Tibial nerve (tissue), 4 donors: Measurements from ENCODE around the gene KRT34. TPM values are rescaled to one million over a fixed set of nuclear protein-coding genes. Genes with fewer than 3 reads are reported as not detected.

ENCODE experiments used
- DNase-seq, 2 donors: peaks; one replicate each; pipeline ENCODE4 v3.0.0-alpha.2; 2019; ENCODE audit warnings: low spot score in 2 of 2
- H3K27ac ChIP-seq, 4 donors: fragments of 200-600 bp; sonication (generic) in 3 of 4; one replicate each; pipeline ENCODE4 v1.5.1; 2017 to 2019; ENCODE audit warnings: mild to moderate bottlenecking in 1 of 4
- H3K27me3 ChIP-seq, 2 donors: fragments of 200-600 bp; sonication (generic) in 1 of 2; one replicate each; pipeline versions ENCODE4 v1.5.1 to v1.6.0; 2017 to 2019
- H3K36me3 ChIP-seq, 3 donors: fragments of 200-600 bp; sonication (generic); one replicate each; pipeline ENCODE4 v1.5.1; 2018 to 2019
- H3K4me1 ChIP-seq, 4 donors: fragments of 200-600 bp; sonication (generic) in 3 of 4; one replicate each; pipeline ENCODE4 v1.5.1; 2017 to 2019
- H3K4me3 ChIP-seq, 4 donors: fragments of 200-600 bp; sonication (generic) in 3 of 4; one replicate each; pipeline ENCODE4 v1.5.1; 2017 to 2019; ENCODE audit warnings: mild to moderate bottlenecking in 1 of 4, moderate library complexity in 1 of 4
- H3K9me3 ChIP-seq, 4 donors: fragments of 200-600 bp; sonication (generic) in 3 of 4; one replicate each; pipeline ENCODE4 v1.5.1; 2017 to 2019
- CTCF ChIP-seq, 5 experiments: fragments of 200-600 bp in 3 of 5; fragments of 450-650 bp in 2 of 5; sonication (generic) in 3 of 5; IDR thresholded peaks; one replicate each; pipeline ENCODE4 v1.5.1; 2016 to 2019; ENCODE audit warnings: antibody characterized with exemption in 5 of 5, mild to moderate bottlenecking in 3 of 5, moderate library complexity in 2 of 5
- EP300 ChIP-seq, 2 donors: sonication (generic); formaldehyde crosslinking; IDR thresholded peaks; one replicate each; pipeline ENCODE4 v1.6.1; 2017; ENCODE audit warnings: antibody characterized with exemption in 2 of 2, mild to moderate bottlenecking in 1 of 2
- POLR2A ChIP-seq, 2 donors: fragments of 450-650 bp; IDR thresholded peaks; one replicate each; pipeline ENCODE4 v1.6.1; 2017; ENCODE audit warnings: antibody characterized with exemption in 2 of 2, mild to moderate bottlenecking in 2 of 2, moderate library complexity in 2 of 2
- WGBS, 2 donors: methylation state at CpG; one replicate each; pipeline ENCODE4 v1.1.5; 2018; 5-methylcytosine and 5-hydroxymethylcytosine counted together
- total RNA-seq, 4 donors: library from RNA; depleted of rRNA; stranded (reverse); fragments of >200 nt; gene quantifications; one replicate each; pipeline ENCODE4 v1.1.0, GENCODE V29; 2016

The KRT34 gene
- total RNA-seq, 4 donors from 2014 or later = not detected

- TF ChIP-seq CTCF (IDR thresholded peaks at IDR 0.05) (no peak), EP300 (IDR thresholded peaks at IDR 0.05) (no peak), POLR2A (IDR thresholded peaks at IDR 0.05) (no peak)
- WGBS, 2 donors = 45 to 48% methylated on average over 7 of the region's 7 CpGs
- Histone ChIP-seq H3K36me3 (no peaks in the 10 kb centered on the region), H3K27me3 (no peaks in the 10 kb centered on the region), H3K4me1 (peaks cover 0 to 10% (median 0%) of the 10 kb centered on the region in 4 donors), H3K9me3 (no peaks in the 10 kb centered on the region), H3K27ac (peak overlapping the region in 1 of 4 donors; percentile 15), H3K4me3 (no peak overlapping the region)
- no peak for DNase-seq
These were observed 22.0 kb upstream of the KRT34 start for GRCh38 chr17:41404024-41404671.

DNA sequence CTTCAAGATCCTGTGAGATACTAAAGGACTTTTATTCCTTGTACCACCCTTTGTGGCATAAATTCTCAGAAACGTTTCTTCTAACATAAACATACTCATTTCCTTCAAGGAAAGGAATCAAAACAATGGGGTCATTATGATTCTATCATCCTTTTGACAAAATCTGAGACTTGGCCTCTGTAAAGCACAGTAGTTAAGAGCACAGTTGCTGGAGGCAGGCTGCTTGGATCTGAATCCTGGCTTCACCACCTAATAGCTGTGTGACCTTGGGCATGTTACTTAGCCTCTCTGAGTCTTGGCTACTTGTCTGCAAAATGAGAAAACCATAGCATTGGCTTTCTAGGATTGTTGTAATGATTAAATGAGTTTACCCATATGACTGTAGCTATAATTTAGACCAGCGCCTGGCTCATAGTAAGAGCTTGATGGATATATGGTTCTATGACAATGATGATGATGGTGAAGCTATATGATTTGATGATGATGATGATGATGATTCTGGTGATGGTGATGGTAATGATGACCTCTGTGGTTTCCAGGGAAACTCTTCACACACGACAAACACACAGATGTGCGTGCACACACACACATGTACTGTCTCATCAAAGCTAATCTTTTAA, 21.4 kb upstream of the KRT34 start:
- 61 to 68% methylated on average over 4 of the region's 4 CpGs for WGBS, 2 donors

DNA sequence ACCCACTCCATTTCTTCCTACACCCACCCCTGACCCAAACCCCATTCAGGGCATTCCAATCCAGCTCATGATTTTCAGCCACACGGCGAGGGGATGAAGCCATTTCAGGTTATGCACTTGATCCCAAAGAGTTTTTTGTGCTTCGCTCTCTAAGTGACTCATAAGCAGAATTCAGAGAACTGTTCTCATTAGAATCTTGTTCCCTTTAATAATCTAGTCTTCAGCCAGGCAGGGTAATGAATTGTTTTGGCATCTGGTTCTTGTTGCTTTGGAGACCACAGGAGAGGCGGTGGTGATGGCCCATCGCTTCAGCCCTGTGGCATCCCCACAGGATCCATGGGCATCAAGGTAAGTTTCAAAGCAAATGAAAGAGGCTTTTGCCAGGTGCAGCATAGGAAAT, 20.1 kb upstream of the KRT34 start:
- peaks cover 0 to 10% (median 0%) of the 10 kb centered on the region in 4 donors for H3K4me1 ChIP-seq
- H3K27ac ChIP-seq = no peak overlapping the region
- no peaks in the 10 kb centered on the region for H3K36me3 ChIP-seq
- WGBS, 2 donors = 73 to 77% methylated on average over 5 of the region's 5 CpGs
- no peaks in the 10 kb centered on the region for H3K9me3 ChIP-seq
- H3K27me3 ChIP-seq = no peaks in the 10 kb centered on the region
- TF ChIP-seq POLR2A (IDR thresholded peaks at IDR 0.05) = no peak
- TF ChIP-seq EP300 (IDR thresholded peaks at IDR 0.05) = no peak
- TF ChIP-seq CTCF (IDR thresholded peaks at IDR 0.05) = no peak
- H3K4me3 ChIP-seq = no peak overlapping the region
- no peak for DNase-seq

More for the DNA sequence above, 21.4 kb upstream of the KRT34 start:
- Histone ChIP-seq H3K4me1 (peaks cover 0 to 10% (median 0%) of the 10 kb centered on the region in 4 donors), H3K27ac (no peak overlapping the region), H3K9me3 (no peaks in the 10 kb centered on the region), H3K36me3 (no peaks in the 10 kb centered on the region), H3K4me3 (no peak overlapping the region), H3K27me3 (no peaks in the 10 kb centered on the region)
- DNase-seq = no peak
- TF ChIP-seq POLR2A (IDR thresholded peaks at IDR 0.05) (no peak), CTCF (IDR thresholded peaks at IDR 0.05) (no peak), EP300 (IDR thresholded peaks at IDR 0.05) (no peak)

DNA sequence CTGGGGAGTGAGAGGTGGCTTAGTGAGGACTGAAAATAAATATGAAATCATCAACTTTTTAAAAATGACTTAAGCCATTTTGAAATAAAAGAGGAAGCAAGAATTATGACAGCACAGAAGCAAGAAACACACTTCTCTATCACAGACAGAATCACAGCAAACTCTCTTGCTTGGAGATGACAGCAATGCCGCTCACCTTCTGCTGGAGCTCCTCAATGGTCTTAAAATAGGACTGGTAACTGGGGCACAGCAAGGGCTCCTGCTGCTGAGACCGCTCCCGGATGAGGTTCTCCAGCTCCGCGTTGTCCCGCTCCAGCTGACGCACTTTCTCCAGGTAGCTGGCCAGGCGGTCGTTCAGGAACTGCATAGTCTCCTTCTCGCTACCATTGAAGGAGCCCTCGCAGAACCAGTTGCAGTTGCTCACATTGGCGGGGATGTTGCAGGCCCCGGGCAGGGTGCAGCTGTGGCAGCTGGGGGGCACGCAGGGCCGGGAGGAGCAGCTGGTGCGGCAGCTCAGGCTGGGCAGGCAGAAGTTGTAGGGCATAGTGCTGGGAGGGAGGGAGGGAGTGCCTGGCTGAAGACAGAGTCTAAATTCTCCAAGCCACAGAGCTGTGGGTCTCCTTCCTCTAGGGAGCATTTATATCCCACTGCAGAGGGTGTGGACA, 15.0 kb upstream of the KRT34 start, which contains the start of gene KRT31:
TSS of gene KRT31 (minus strand) at position 613 of the 665 bp plus-strand sequence. CDS start at position 544, 69 bp downstream.
- WGBS, 2 donors = 80 to 91% methylated on average over 15 to 16 of the region's 16 CpGs
- TF ChIP-seq CTCF (IDR thresholded peaks at IDR 0.05) = no peak
- TF ChIP-seq EP300 (IDR thresholded peaks at IDR 0.05) = no peak
- TF ChIP-seq POLR2A (IDR thresholded peaks at IDR 0.05) = no peak
- peaks cover 0 to 5% (median 0%) of the 10 kb centered on the region in 4 donors for H3K4me1 ChIP-seq

DNA sequence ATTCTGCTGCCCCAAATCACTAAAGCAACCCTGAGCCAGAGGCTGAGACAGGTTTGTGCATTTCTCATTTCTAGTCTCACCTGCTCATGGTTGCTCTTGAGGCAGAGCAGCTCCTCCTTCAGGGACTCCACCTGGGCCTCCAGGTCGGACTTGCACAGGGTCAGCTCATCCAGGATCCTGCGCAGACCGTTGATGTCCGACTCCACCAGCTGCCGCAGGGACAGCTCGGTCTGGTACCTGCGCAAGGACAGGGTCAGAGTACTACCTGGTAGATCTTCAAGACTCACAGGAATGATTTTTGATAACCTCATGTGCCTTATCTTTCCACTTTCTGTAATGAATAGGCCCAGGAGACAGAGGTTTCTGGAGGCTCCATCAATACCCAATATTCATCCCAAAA, 14.2 kb upstream of the KRT34 start:
- WGBS, 2 donors = 94 to 97% methylated on average over 7 of the region's 7 CpGs
- no peaks in the 10 kb centered on the region for H3K27me3 ChIP-seq
- H3K36me3 ChIP-seq = no peaks in the 10 kb centered on the region
- peaks cover 0 to 5% (median 0%) of the 10 kb centered on the region in 4 donors for H3K4me1 ChIP-seq
- no peak overlapping the region for H3K4me3 ChIP-seq
- no peaks in the 10 kb centered on the region for H3K9me3 ChIP-seq
- TF ChIP-seq POLR2A (IDR thresholded peaks at IDR 0.05) (no peak), CTCF (IDR thresholded peaks at IDR 0.05) (no peak), EP300 (IDR thresholded peaks at IDR 0.05) (no peak)
- H3K27ac ChIP-seq = no peak overlapping the region
- no peak for DNase-seq

More for the DNA sequence above, 15.0 kb upstream of the KRT34 start, which contains the start of gene KRT31:
- Histone ChIP-seq H3K27me3 (no peaks in the 10 kb centered on the region), H3K36me3 (no peaks in the 10 kb centered on the region), H3K9me3 (no peaks in the 10 kb centered on the region), H3K4me3 (no peak within 1 kb of the TSS), H3K27ac (no peak within 1 kb of the TSS)
- no peak for DNase-seq
